HEK293T (cell line): Measurements from ENCODE around the gene FAU.

Experiments used
- CTCF ChIA-PET: fragments of 350-600 bp; formaldehyde crosslinking; extraction: SDS; loops from one replicate; lab custom pipeline; 2021; ENCODE audit warnings: antibody characterized with exemption, inconsistent platforms; lab: Yijun Ruan, JAX
- POLR2A ChIA-PET: fragments of 350-600 bp; formaldehyde crosslinking; extraction: SDS; loops from one replicate; lab custom pipeline; 2020; ENCODE audit warnings: antibody characterized with exemption, inconsistent platforms; lab: Yijun Ruan, JAX
- DNase-seq: peaks from one replicate; pipeline ENCODE4 v3.0.0; 2012; ENCODE audit warnings: mixed read lengths; ENCODE audit errors: extremely low spot score
- ARNT ChIP-seq: fragments of 450-650 bp; IDR thresholded peaks from 2 replicates; pipeline ENCODE4 v1.6.1; 2017; ENCODE audit warnings: mild to moderate bottlenecking
- BHLHE40 ChIP-seq: fragments of 450-650 bp; IDR thresholded peaks from 2 replicates; pipeline ENCODE4 v1.6.1; 2016; ENCODE audit warnings: mild to moderate bottlenecking, moderate library complexity, borderline replicate concordance
- CTBP1 ChIP-seq: fragments of 450-650 bp; IDR thresholded peaks from 2 replicates; pipeline ENCODE4 v1.6.1; 2016; ENCODE audit warnings: borderline replicate concordance
- ELF4 ChIP-seq: fragments of 450-650 bp; IDR thresholded peaks from 2 replicates; pipeline ENCODE4 v1.6.1; 2017; ENCODE audit warnings: antibody characterized with exemption
- FOXA1 ChIP-seq: fragments of 450-650 bp; IDR thresholded peaks from 2 replicates; pipeline ENCODE4 v1.6.1; 2016; ENCODE audit warnings: mild to moderate bottlenecking
- FOXK2 ChIP-seq: fragments of 450-650 bp; IDR thresholded peaks from 2 replicates; pipeline ENCODE4 v1.6.1; 2016; ENCODE audit warnings: mild to moderate bottlenecking
- FOXM1 ChIP-seq: fragments of 450-650 bp; IDR thresholded peaks from 2 replicates; pipeline ENCODE4 v1.6.1; 2017; ENCODE audit warnings: mild to moderate bottlenecking, borderline replicate concordance
- HDGF ChIP-seq: fragments of 450-650 bp; IDR thresholded peaks from 2 replicates; pipeline ENCODE4 v1.6.1; 2017; ENCODE audit warnings: antibody characterized with exemption, borderline replicate concordance
- L3MBTL2 ChIP-seq: fragments of 450-650 bp; conservative IDR thresholded peaks from 2 replicates; pipeline ENCODE4 v1.6.1; 2016; ENCODE audit warnings: mild to moderate bottlenecking
- LEF1 ChIP-seq: fragments of 450-650 bp; IDR thresholded peaks from 2 replicates; pipeline ENCODE4 v1.6.1; 2017; ENCODE audit warnings: mild to moderate bottlenecking, borderline replicate concordance
- NFRKB ChIP-seq: fragments of 450-650 bp; IDR thresholded peaks from 2 replicates; pipeline ENCODE4 v1.6.1; 2016; ENCODE audit warnings: mild to moderate bottlenecking, moderate library complexity
- PKNOX1 ChIP-seq: fragments of 450-650 bp; IDR thresholded peaks from 2 replicates; pipeline ENCODE4 v1.6.1; 2016
- SP1 ChIP-seq: fragments of 450-650 bp; IDR thresholded peaks from 2 replicates; pipeline ENCODE4 v1.6.1; 2017
- SUZ12 ChIP-seq: fragments of 450-650 bp; IDR thresholded peaks from 2 replicates; pipeline ENCODE4 v1.6.1; 2016; ENCODE audit warnings: mild to moderate bottlenecking
- TARDBP ChIP-seq: fragments of 450-650 bp; IDR thresholded peaks from 2 replicates; pipeline ENCODE4 v1.6.1; 2016
- ZNF384 ChIP-seq: fragments of 450-650 bp; IDR thresholded peaks from 2 replicates; pipeline ENCODE4 v1.6.1; 2016

FAU gene

DNA sequence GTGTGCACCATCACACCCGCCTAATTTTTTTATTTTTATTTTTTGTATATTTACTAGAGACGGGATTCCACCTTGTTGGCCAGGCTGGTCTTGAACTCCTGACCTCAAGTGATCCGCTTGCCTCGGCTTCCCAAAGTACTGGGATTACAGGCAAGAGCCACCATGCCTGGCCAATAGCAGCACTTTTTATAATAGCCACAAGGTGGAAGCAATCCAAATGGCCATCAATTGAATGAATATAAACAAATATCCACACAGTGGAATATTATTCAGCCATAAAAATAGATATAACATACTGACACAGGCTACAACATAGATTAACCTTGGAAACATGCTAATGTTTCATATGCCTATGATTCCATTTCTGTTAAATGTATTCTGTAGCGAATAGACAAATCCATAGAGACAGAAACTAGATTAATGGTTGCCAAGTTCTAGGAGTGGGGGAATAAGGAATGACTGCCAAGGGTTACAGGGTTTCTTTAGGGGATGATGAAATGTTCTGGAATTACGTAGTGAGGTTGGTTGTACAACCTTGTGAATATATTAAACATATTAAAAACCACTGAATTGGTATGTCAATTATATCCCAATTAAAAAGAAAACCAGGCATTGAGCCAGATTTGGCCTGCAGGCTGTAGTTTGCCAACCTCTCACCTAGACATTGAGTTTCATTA, 21.1 kb downstream of the FAU start:
- ChIA-PET POLR2A (interaction anchor here (3.4 kb wide), 1 partner anchor 11 kb away, joined by 9 read pairs; the partner anchor contains the start of gene TM7SF2), CTCF (interaction anchor here (0.6 to 4.6 kb wide), 4 partner anchors 10 to 250 kb away, joined by 3 to 20 read pairs (median 8); partner anchors contain the start of gene TM7SF2)
- DNase-seq, result no peak
- TF ChIP-seq PKNOX1, result no peak

- ChIA-PET CTCF (interaction anchor here (1.0 to 4.6 kb wide), 2 partner anchors 9 to 15 kb away, joined by 3 to 20 read pairs; partner anchors contain the start of gene TM7SF2), POLR2A (interaction anchor here (0.8 to 2.7 kb wide), 8 partner anchors 13 to 72 kb away, joined by 3 to 18 read pairs (median 4); partner anchors contain the start of genes CDCA5, SAC3D1, TM7SF2 and ZFPL1)
- no peak for DNase-seq
- no peak for TF ChIP-seq LEF1
- no peak for TF ChIP-seq NFRKB
- no peak for TF ChIP-seq BHLHE40
- TF ChIP-seq FOXM1, result no peak
- TF ChIP-seq HDGF, result no peak
- no peak for TF ChIP-seq SP1
- no peak for TF ChIP-seq SUZ12
- TF ChIP-seq ELF4, result no peak
- TF ChIP-seq ARNT, result no peak
- TF ChIP-seq PKNOX1, result no peak
- TF ChIP-seq FOXA1, result no peak
- TF ChIP-seq FOXK2, result no peak
- TF ChIP-seq TARDBP, result no peak
- TF ChIP-seq L3MBTL2, result no peak
- TF ChIP-seq CTBP1, result no peak
- TF ChIP-seq ZNF384, result no peak
These were observed 25.0 kb downstream of the FAU start for GRCh38 chr11:65096926-65097325.

DNA sequence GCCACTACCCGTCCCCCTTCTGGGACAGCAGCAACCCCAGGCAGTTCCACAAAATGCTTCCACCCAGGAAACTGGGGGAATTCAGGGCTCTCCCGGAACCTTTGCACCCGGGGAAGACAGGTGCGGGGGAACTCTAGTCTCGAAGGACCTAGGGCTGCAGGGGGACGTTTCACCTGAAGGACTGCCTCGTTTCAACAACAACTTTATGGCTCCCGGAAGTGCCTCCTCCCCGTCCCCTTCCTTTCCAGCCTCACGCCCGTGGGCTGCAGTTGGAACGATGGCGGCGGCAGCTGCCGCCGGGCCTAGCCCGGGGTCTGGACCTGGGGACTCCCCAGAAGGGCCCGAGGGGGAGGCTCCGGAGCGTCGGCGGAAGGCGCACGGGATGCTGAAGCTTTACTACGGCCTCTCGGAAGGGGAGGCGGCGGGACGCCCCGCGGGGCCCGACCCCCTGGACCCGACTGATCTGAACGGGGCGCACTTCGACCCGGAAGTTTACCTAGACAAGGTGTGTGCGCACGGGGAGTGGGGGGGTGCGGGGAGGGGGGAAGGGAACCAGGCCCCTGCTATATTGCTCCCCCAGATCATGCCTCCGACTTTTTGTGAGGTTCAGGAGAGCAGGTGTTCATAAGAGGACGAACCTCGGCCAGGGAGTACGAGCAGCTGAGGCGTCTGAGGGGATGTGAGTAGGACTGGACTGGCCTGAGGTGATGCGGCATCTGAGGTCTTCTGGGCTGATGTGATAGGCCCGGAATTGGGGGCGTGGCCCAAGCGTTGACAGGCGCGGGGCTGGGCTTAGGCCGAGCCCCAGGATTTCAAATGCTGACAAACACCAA, 25.7 kb downstream of the FAU start, which contains the start of gene VPS51:
Gene VPS51 (plus strand): TSS at position 241 of the 833 bp plus-strand sequence. CDS start 37 bp downstream, at position 278.
- ChIA-PET POLR2A (interaction anchor here (0.5 to 2.7 kb wide), 11 partner anchors 11 to 85 kb away, joined by 3 to 18 read pairs (median 4); partner anchors contain the start of genes CDCA5, SAC3D1, TM7SF2 and ZFPL1), CTCF (interaction anchor here (4.6 kb wide), 1 partner anchor 15 kb away, joined by 20 read pairs; the partner anchor contains the start of gene TM7SF2)
- peak; percentile 90 for DNase-seq
- TF ChIP-seq ARNT (peak; percentile 89), ELF4 (peak; percentile 90), CTBP1 (peak; percentile 87), ZNF384 (peak; percentile 74), SUZ12 (no peak), BHLHE40 (no peak), L3MBTL2 (peak; percentile 25; the same call in 1 of the 2 replicates), LEF1 (no peak; the same call in 1 of the 2 replicates), NFRKB (peak; percentile 84), FOXK2 (no peak), SP1 (no peak), TARDBP (peak; percentile 49; the same call in 1 of the 2 replicates), HDGF (no peak), PKNOX1 (peak; percentile 15; the same call in 1 of the 2 replicates), FOXM1 (peak; percentile 85; the same call in 1 of the 2 replicates), FOXA1 (no peak)

- no peak for DNase-seq
- ChIA-PET CTCF (no interaction called here), POLR2A (interaction anchor here (1.4 to 2.7 kb wide), 6 partner anchors 10 to 221 kb away, joined by 3 to 18 read pairs (median 4); partner anchors contain the start of gene POLA2)
- TF ChIP-seq BHLHE40 (no peak), FOXM1 (no peak), PKNOX1 (no peak), CTBP1 (no peak), ZNF384 (no peak), FOXA1 (no peak), LEF1 (no peak)
These were observed 26.5 kb downstream of the FAU start for GRCh38 chr11:65095427-65095826.

DNA sequence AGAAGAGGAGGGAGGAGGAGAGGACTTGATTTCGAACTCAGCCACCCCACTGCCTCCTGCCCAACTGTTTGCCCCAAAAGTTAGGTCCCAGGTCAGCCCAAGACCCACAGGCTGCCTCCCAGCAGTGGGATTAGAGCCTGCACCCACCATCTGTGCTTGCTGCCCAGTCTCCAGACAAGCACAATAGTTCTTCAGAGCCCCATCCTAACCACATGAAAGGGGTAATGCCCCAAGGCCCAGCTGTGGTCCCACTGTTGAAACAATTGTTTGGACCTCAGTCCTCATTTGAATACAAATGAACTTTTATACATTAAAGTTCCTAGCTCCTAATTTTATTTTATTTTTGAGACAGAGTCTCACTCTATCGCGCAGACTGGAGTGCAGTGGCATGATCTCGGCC, 31.3 kb downstream of the FAU start:
- no peak for DNase-seq
- ChIA-PET POLR2A (interaction anchor here (0.6 kb wide), 1 partner anchor 9 kb away, joined by 3 read pairs; no protein-coding TSS in a partner anchor), CTCF (no interaction called here)
- TF ChIP-seq FOXA1 (no peak), FOXM1 (no peak), HDGF (no peak), CTBP1 (no peak), ELF4 (no peak), TARDBP (no peak), FOXK2 (no peak), LEF1 (no peak), BHLHE40 (no peak), ARNT (no peak), PKNOX1 (no peak), NFRKB (no peak), ZNF384 (no peak), SP1 (no peak), SUZ12 (no peak), L3MBTL2 (no peak)
